OCI-LY1 (cell line): Measurements from ENCODE around the gene DGKB.

ENCODE experiments used
- CTCF ChIP-seq: fragments of 200-600 bp; sonication (generic), shearing (Covaris generic); IDR thresholded peaks from 2 replicates; pipeline ENCODE4 v1.5.1; 2017; ENCODE audit warnings: mild to moderate bottlenecking, antibody characterized with exemption, low read length, moderate library complexity, mixed read lengths
- EZH2 ChIP-seq: fragments of 200-600 bp; sonication (generic), shearing (Covaris generic); IDR thresholded peaks from 2 replicates; pipeline ENCODE4 v1.8.0; 2017; ENCODE audit warnings: borderline replicate concordance, mixed run types, mild to moderate bottlenecking, antibody characterized with exemption, low read length, moderate library complexity, mixed read lengths

GRCh38 chr7:14368285-14368684 lies 534.3 kb downstream of the DGKB start:
- TF ChIP-seq CTCF, result no peak
- TF ChIP-seq EZH2, result no peak
